Activated T-helper 1 cell treated with anti-CD3 and anti-CD28 coated beads, Interleukin-12 subunit alpha, Interleukin-12 subunit beta, Interleukin-2, Interleukin-4 antibody, amounts not matched to agents 30 ng/mL and 10 ng/mL and 1 ng/mL, durations not matched to agents 14 hours and 24 hours and 36 hours (primary cell): ENCODE measurements around the gene AKAP11. TPM values are rescaled to one million over a fixed set of nuclear protein-coding genes. Genes with fewer than 3 reads are reported as not detected.

Experiments used
- DNase-seq: peaks from one replicate; pipeline ENCODE4 v3.0.0; 2021; ENCODE audit warnings: low spot score
- H3K27ac Mint-ChIP-seq: one replicate; pipeline ENCODE4 v1.8.0; 2021; ENCODE audit warnings: mild to moderate bottlenecking, mixed read lengths
- H3K27me3 Mint-ChIP-seq: one replicate; pipeline ENCODE4 v1.8.0; 2022; ENCODE audit warnings: mild to moderate bottlenecking, moderate library complexity, mixed read lengths; ENCODE audit not compliant: insufficient read depth
- H3K36me3 Mint-ChIP-seq: one replicate; pipeline ENCODE4 v1.8.0; 2021; ENCODE audit warnings: low read depth, mixed read lengths
- H3K4me1 Mint-ChIP-seq: one replicate; pipeline ENCODE4 v1.8.0; 2021; ENCODE audit warnings: low read depth, mixed read lengths
- H3K4me3 Mint-ChIP-seq: one replicate; pipeline ENCODE4 v1.8.0; 2021; ENCODE audit warnings: mild to moderate bottlenecking, moderate library complexity, mixed read lengths
- H3K9me3 Mint-ChIP-seq: one replicate; pipeline ENCODE4 v1.8.0; 2021; ENCODE audit warnings: mixed read lengths
- intact Hi-C: fragments of 100-400 bp; cut with micrococcal nuclease; formaldehyde crosslinking; loops from one replicate; pipeline ENCODE4 v1.15.1; 2024
- total RNA-seq: library from RNA; stranded (reverse); gene quantifications from 2 replicates; pipeline ENCODE4 v1.2.3, GENCODE V29; 2022

AKAP11 gene
- total RNA-seq, 1 donor from 2014 or later: 31.7 TPM

- Mint-ChIP-seq H3K9me3 (peaks cover 10% of the 10 kb centered on the region), H3K27me3 (peaks cover 3% of the 10 kb centered on the region), H3K27ac (no peak overlapping the region), H3K4me1 (peaks cover 9% of the 10 kb centered on the region), H3K36me3 (no peaks in the 10 kb centered on the region), H3K4me3 (no peak overlapping the region)
- intact Hi-C loops: no loop called here
- no peak for DNase-seq
Observed at GRCh38 chr13:42255886-42256285, 16.1 kb upstream of the AKAP11 start.

- H3K4me1 Mint-ChIP-seq: peaks cover 9% of the 10 kb centered on the region
- H3K27me3 Mint-ChIP-seq: peaks cover 6% of the 10 kb centered on the region
- intact Hi-C loops: no loop called here
- no peak overlapping the region for H3K27ac Mint-ChIP-seq
- H3K9me3 Mint-ChIP-seq: peaks cover 14% of the 10 kb centered on the region
- peaks cover 1% of the 10 kb centered on the region for H3K36me3 Mint-ChIP-seq
- no peak for DNase-seq
- no peak overlapping the region for H3K4me3 Mint-ChIP-seq
Observed at GRCh38 chr13:42258747-42259146, 13.2 kb upstream of the AKAP11 start.

GRCh38 chr13:42259515-42259914, 12.4 kb upstream of the AKAP11 start:
- H3K27me3 Mint-ChIP-seq: peaks cover 3% of the 10 kb centered on the region
- no peak overlapping the region for H3K4me3 Mint-ChIP-seq
- no peak for DNase-seq
- H3K9me3 Mint-ChIP-seq: peaks cover 14% of the 10 kb centered on the region
- H3K36me3 Mint-ChIP-seq: peaks cover 1% of the 10 kb centered on the region
- peaks cover 9% of the 10 kb centered on the region for H3K4me1 Mint-ChIP-seq
- H3K27ac Mint-ChIP-seq: no peak overlapping the region
- intact Hi-C loops: no loop called here

- Mint-ChIP-seq H3K4me3 (no peak overlapping the region), H3K27me3 (peaks cover 7% of the 10 kb centered on the region), H3K4me1 (peaks cover 9% of the 10 kb centered on the region), H3K9me3 (peaks cover 14% of the 10 kb centered on the region), H3K27ac (no peak overlapping the region), H3K36me3 (peaks cover 1% of the 10 kb centered on the region)
- DNase-seq: no peak
- intact Hi-C loops: no loop called here
Observed at GRCh38 chr13:42260903-42261654, 10.9 kb upstream of the AKAP11 start.

- Mint-ChIP-seq H3K4me1 (peaks cover 14% of the 10 kb centered on the region), H3K27me3 (peaks cover 14% of the 10 kb centered on the region), H3K4me3 (no peak overlapping the region), H3K36me3 (peaks cover 12% of the 10 kb centered on the region), H3K9me3 (peaks cover 9% of the 10 kb centered on the region), H3K27ac (no peak overlapping the region)
- no peak for DNase-seq
- intact Hi-C loops: no loop called here
Observed at GRCh38 chr13:42266473-42266872, 5.5 kb upstream of the AKAP11 start.

GRCh38 chr13:42270160-42270856, 1.6 kb upstream of the AKAP11 start:
- Mint-ChIP-seq H3K27me3 (peaks cover 11% of the 10 kb centered on the region), H3K9me3 (peaks cover 9% of the 10 kb centered on the region), H3K4me1 (peaks cover 46% of the 10 kb centered on the region), H3K36me3 (peaks cover 18% of the 10 kb centered on the region), H3K27ac (peak overlapping the region; percentile 50), H3K4me3 (peak overlapping the region; percentile 11)
- DNase-seq: no peak
- intact Hi-C loops: loop anchor here (2.0 to 10.0 kb wide), 7 partner anchors 207 to 1210 kb away; partner anchors contain the start of genes EPSTI1, RGCC and WBP4

GRCh38 chr13:42270857-42271215, 1.1 kb upstream of the AKAP11 start:
- intact Hi-C loops: loop anchor here (1.0 to 10.0 kb wide), 10 partner anchors 83 to 1210 kb away; partner anchors contain the start of genes EPSTI1, KBTBD6, RGCC and WBP4
- DNase-seq: no peak
- H3K27me3 Mint-ChIP-seq: peaks cover 7% of the 10 kb centered on the region
- peaks cover 20% of the 10 kb centered on the region for H3K36me3 Mint-ChIP-seq
- H3K4me1 Mint-ChIP-seq: peaks cover 52% of the 10 kb centered on the region
- peak overlapping the region; percentile 92 for H3K4me3 Mint-ChIP-seq
- H3K27ac Mint-ChIP-seq: peak overlapping the region; percentile 97
- H3K9me3 Mint-ChIP-seq: peaks cover 9% of the 10 kb centered on the region

- peak; percentile 92 for DNase-seq
- Mint-ChIP-seq H3K9me3 (peaks cover 9% of the 10 kb centered on the region), H3K27me3 (peaks cover 7% of the 10 kb centered on the region), H3K27ac (peak overlapping the region; percentile 97), H3K4me3 (peak overlapping the region; percentile 92), H3K4me1 (peaks cover 56% of the 10 kb centered on the region), H3K36me3 (peaks cover 22% of the 10 kb centered on the region)
- intact Hi-C loops: loop anchor here (1.0 to 10.0 kb wide), 13 partner anchors 83 to 1211 kb away; partner anchors contain the start of genes EPSTI1, KBTBD6, MTRF1 and RGCC
Observed at GRCh38 chr13:42271337-42272114, 426 bp upstream of the AKAP11 start.

GRCh38 chr13:42272804-42273175, 838 bp downstream of the AKAP11 start:
- H3K27ac Mint-ChIP-seq: peak overlapping the region; percentile 99
- intact Hi-C loops: loop anchor here (2.0 to 10.0 kb wide), 7 partner anchors 134 to 1010 kb away; partner anchors contain the start of genes MTRF1 and RGCC
- DNase-seq: no peak
- peaks cover 25% of the 10 kb centered on the region for H3K36me3 Mint-ChIP-seq
- no peaks in the 10 kb centered on the region for H3K27me3 Mint-ChIP-seq
- peak overlapping the region; percentile 97 for H3K4me3 Mint-ChIP-seq
- H3K4me1 Mint-ChIP-seq: peaks cover 60% of the 10 kb centered on the region
- peaks cover 9% of the 10 kb centered on the region for H3K9me3 Mint-ChIP-seq

- H3K27ac Mint-ChIP-seq: peak overlapping the region; percentile 89
- intact Hi-C loops: loop anchor here (1.0 to 10.0 kb wide), 8 partner anchors 38 to 820 kb away; partner anchors contain the start of genes RGCC and TNFSF11
- DNase-seq: no peak
- peaks cover 60% of the 10 kb centered on the region for H3K4me1 Mint-ChIP-seq
- H3K27me3 Mint-ChIP-seq: no peaks in the 10 kb centered on the region
- H3K36me3 Mint-ChIP-seq: peaks cover 25% of the 10 kb centered on the region
- H3K9me3 Mint-ChIP-seq: peaks cover 9% of the 10 kb centered on the region
- H3K4me3 Mint-ChIP-seq: peak overlapping the region; percentile 48
Observed at GRCh38 chr13:42274386-42275097, 2.6 kb downstream of the AKAP11 start.

- Mint-ChIP-seq H3K27ac (peak overlapping the region; percentile 89), H3K36me3 (peaks cover 25% of the 10 kb centered on the region), H3K4me3 (peak overlapping the region; percentile 48), H3K27me3 (no peaks in the 10 kb centered on the region), H3K4me1 (peaks cover 59% of the 10 kb centered on the region), H3K9me3 (peaks cover 9% of the 10 kb centered on the region)
- intact Hi-C loops: loop anchor here (1.0 to 10.0 kb wide), 6 partner anchors 37 to 820 kb away; partner anchors contain the start of genes RGCC and TNFSF11
- DNase-seq: no peak
Observed at GRCh38 chr13:42275098-42275471, 3.1 kb downstream of the AKAP11 start.

- peaks cover 5% of the 10 kb centered on the region for H3K9me3 Mint-ChIP-seq
- H3K27ac Mint-ChIP-seq: peak overlapping the region; percentile 89
- H3K27me3 Mint-ChIP-seq: no peaks in the 10 kb centered on the region
- intact Hi-C loops: loop anchor here (1.0 to 10.0 kb wide), 6 partner anchors 37 to 821 kb away; partner anchors contain the start of genes RGCC and TNFSF11
- DNase-seq: no peak
- peak overlapping the region; percentile 48 for H3K4me3 Mint-ChIP-seq
- peaks cover 55% of the 10 kb centered on the region for H3K4me1 Mint-ChIP-seq
- peaks cover 21% of the 10 kb centered on the region for H3K36me3 Mint-ChIP-seq
Observed at GRCh38 chr13:42275506-42275905, 3.6 kb downstream of the AKAP11 start.
